GM19043 (cell line): ENCODE data around the gene CAPZB.

Source experiments
- ATAC-seq: cut with Tn5 transposase; IDR thresholded peaks from one replicate; pipeline ENCODE4 v1.9.1; 2021; ENCODE audit warnings: low read depth; ENCODE audit not compliant: unreplicated experiment

The CAPZB gene

DNA sequence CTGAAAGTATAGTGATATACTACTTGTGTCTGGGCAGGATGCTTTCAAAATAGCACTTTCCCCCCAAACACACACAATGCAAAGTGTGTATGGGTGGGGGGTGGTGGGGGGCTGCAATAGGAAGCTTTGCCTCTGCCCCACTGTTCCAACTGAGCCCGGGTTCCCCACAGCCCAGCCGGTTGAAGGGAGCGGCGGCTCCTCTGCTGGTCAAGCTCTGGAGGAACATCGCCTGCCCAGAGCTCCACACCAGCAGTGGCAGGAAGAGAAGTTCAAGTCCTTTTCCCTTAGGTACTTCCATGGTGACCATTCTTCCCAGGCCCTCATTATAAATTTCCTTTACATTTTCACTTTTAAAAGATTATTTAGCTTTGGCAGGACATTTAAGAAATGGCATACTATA is 74.9 kb downstream of the CAPZB start:
- ATAC-seq = no peak

DNA sequence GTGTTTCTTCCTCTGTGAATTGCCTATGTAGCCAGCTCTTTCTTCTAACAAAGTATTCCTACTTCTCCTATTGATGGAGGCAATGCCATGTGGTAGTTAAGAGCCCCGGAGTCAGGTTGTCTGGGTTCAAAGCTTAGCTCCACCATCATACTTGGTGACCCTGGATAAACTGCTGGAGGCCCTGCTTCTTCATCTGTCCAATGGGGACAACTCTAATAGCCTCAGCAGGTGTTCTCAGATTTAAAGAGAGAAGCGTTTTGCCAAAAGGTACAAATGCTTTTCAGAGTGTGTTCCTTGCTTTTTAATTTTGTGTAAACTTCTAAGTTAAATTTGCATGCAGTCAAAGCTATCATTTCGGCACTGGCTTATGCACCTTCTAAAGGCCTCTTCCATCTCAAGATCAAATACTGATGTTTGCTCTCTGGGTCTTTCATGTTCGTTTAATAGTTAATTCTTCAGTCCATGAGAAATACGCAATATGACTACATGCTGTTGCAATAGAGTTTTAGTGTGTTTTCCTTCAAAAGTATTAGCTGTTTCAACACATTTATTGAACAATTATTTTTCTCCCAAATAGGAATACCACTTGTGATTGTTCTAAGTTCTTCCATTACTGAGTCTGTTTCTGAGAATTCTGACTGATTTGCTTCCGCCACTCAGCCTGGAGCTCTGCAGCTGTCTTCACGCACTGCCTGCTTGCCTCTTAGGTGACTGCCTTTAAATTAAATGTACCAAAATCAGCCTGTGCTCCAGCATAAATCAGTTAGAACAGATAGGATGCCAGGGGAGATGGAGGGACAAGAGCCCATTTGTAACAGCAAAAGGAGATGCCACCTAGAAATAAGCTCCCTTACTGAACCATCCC is 75.6 kb downstream of the CAPZB start:
- no peak for ATAC-seq

DNA sequence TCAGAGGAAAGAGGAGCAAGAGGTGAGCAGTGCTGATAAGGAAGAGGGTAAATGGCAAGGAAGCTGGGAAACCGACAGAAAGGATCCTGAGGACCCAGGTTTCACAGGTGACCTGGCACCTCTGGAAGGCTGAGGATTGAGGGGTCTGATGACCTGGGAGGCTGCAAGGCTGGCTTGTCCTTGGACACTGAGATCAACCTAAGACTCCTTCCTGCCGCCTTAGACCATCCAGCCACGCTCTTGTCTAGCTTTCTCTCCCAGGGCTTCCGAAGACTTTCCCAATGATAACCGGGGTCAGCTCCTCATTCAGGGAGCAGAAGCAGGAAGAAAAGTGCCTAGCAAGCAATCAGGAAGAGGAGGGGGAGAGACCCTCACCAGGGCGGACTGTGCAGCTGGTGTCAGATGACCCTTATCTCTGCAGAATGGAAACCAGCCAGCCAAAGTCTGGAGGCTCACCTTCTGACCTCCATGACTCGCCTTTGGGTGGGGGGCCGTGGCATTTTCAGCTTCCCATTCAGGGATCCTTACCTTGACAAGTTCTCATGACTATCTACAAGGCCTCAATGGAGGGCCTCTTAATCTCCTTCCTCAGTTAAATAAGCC is 77.7 kb downstream of the CAPZB start:
- no peak for ATAC-seq

DNA sequence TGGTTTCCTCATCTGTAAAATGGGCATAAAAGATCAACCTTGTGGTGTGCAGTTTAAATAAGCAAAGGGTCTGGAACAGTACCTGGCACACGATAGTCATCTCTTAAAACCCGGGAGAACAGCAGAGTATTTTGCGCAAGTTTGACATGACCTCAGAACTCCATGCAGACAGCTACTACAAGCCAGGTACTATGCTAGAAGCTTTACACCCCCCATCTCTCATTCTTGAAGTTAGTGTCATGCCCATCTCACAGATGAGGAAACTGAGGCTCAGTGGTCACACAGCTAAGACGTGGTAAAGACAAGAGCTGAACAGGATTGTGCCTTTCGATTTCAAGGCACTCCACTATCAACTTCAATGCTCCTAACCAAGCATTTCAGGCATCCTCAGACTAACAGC is 78.7 kb downstream of the CAPZB start:
- no peak for ATAC-seq

DNA sequence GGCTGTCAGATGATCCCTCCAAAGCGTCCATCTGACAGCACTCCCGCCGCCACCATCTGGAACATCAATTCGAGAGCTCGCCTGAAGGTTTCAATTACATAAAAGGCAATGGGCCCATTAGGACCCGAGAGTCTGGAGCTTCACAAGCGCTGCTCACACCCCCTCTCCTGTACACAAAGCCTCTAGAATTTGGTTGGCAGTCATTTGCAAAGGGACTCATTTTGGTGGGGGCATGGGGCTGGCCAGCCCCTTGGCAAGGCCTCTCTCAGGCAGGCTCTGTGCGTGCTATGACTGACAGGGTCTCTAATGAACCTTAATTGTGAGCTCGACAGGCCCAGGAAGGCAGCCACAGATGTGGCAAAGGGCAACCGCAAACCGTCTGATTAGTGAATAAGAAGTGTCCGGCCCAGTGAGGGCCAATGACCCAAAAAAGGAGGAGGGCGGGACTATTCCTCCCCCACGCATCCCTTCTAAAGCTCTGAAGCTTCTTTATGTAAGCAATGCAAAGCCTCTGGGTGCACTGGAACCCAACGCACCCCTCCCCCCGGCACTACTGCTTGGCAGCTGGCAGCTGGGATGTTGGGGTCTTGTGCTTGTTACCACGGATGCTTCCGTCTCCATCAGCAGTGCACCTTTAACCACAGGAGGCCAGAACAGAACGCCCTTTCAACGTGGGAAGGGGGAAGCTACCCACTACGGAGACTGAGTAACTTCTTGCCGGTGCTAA is 79.4 kb downstream of the CAPZB start:
- ATAC-seq = no peak

DNA sequence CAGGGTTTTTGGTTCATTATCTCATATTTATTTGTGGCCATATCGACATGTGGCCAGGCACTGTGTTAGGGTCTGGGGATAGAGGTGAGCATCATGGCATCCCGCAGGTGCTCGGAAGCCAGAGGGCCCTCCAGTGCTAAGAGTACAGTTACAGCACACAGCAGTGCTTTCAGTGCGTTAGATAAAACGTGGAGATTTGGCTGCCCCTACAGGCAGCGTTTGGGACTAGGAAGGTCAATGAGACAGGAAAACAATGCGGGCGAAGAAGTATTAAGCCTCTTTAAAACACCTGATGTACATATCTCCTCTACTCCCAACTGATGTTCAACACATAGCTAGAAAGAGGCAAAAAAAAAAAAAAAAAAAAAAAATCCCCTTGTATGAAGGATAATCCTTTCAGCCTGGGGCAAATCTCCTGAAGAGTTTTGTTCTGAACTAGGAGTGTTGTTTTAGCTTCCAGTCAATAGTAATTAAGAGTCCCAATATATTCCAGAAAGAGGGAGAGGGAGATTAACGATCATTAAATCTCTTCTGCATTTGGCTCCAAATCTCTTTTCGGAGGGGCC is 80.1 kb downstream of the CAPZB start:
- no peak for ATAC-seq

DNA sequence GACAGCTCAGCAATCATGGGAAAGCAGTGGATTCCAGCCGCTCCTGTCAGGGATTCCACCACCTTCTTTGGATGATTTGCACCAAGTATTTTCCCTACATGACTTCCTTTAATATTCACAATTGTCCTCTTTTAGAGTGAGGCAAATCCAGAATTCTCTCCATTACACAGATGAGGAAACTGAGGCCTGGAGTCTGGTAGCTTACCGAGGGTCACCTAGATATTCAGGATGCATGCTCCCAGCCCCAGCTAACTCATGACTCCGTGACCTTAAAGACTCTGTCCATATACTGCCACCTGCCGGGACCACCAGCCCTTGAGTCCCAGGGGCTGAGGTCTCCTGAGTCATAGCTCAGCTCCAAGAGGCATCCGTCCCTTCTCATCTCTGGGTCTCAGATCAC is 80.6 kb downstream of the CAPZB start:
- ATAC-seq = no peak

DNA sequence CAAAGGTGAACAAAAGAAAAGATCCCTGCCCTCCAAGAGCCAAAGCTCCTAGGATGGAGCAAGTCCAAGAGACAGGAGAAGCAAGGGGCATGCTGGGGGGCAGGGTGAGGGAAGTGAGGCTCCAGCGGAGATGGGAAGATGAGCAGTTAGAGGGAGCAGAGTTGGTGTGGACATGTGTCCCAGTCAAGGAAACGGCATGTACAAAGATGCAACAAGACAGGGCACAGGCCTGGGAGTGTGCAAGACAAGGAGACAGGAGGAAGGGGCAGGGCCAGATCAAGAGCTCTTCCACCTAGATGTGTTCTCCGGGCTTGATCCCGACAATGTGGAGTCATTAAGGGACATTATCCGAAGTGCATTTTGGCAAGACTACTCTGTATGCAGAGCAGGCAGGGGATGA is 82.1 kb downstream of the CAPZB start:
- ATAC-seq = no peak

DNA sequence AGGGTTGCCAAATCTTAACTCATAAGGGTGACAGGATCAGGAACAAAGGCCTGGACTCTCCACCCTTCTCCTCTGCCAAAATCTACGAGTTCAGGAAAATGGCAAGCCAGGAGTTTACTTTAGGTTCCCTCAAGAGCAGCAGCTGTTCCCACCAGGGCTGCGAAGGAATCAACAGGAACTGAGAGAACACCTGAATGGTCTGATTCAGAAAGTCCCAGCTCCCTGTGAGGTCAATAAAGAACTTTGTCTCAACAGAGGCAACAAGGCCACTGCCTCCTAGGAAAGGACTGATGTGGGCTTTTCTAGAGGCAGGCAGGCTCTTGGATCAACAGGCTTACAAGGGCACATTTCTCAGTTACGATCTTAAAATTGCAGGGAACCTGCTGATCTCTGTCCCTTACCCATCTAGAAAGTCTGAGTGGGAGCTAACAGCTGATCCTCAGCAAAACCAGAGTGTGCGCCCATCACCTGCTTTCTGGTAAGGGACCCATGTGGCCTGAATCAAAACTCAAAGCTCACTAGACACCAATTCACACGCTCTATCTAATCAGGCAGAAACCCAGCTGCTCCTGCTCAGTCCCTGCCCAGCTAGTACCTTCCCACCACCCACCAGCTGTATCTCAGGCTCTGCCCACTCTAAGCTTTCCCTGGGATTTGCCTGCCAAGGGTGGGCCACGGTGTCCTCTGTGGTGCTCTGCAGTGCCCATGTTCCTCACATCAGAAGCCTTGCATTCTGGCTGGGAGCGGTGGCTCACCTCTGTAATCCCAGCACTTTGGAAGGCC is 83.1 kb downstream of the CAPZB start:
- no peak for ATAC-seq

DNA sequence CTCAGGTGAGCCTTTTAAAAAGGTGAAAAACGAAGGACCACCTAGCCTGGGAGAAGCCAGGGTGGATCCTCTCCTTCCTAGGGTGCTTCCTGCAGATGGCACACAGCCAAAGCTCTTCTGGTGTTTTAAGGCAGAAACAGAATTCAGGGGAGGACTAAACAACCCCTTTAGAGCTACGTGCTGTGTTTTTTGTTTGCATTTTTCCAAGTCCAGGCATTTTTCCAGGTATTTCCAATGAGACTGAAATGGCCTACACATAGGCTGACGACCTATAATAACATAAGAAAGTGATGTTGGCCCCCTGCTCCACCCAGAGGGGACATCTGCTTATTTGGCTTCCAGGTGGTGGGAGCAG is 83.8 kb downstream of the CAPZB start:
- no peak for ATAC-seq

DNA sequence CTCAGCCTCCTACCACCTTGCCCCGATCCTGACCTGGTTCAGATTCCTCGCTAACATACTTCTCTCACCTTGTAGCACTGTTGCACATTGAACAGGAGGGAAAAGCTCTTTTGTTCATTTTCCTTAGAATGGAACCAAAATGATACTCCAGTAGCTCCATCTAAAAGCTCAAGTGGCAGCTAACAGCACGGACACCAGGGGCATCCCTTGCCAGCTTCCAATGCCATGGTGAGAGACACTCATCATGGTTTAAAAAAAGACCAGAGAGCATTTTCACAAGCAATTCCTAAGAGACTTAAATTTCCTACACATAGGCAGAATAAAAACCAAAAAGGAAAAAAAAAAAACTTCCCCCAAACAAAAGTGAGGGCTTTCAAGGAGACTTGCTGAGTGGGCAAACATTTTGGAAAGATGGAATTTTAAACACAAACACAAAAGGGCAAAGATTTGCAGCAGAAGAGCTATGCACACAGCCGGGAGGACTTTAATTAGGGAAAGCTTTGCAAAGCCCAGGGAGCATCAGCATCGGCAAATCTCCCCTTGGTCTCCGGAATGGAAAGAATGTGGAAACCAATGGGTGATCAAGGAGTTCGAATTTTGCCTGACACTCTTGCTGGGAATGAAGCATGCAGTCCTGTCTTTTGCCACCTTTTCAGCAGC is 84.3 kb downstream of the CAPZB start:
- no peak for ATAC-seq

DNA sequence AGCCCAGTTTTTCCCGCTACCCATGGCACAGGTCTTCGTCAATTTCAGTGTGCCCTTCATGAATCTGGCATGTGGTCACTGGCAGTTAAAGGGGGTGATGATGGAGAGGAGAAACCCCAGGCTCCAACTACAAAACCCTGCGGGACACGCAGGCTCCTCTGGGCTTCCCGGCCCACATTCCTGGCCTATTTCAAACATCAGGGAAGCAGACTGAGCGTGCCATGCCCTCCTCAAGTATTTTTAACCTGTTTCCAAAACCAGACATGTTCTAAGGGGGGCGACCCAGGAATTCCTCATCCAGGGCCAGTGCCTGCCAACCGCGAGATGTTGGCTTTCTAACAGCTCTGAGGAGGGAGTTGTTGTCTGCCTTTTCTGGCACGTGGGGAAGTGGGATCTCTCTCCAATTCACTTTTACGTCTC is 85.1 kb downstream of the CAPZB start:
- no peak for ATAC-seq

DNA sequence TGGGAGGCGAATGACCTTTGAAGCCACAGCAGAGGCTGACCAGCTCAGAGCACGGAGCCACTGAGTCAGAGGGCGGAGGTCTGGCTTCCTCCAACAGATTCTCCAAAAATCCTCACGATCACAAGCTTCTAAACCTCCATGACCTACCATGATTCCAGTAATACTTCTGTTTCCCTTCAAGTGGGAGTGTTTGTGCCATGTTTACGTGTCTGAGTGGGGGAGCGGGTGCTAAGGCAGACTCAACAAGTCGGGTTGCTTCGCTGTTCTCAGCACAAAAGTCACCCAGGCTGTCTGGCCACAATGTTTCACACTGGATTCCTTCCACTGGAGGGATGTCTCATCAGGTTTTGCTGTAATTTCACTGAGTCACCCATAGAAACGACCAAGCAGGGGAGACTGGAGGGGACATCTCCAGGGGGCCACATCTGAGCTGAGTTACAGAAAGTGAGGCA is 87.0 kb downstream of the CAPZB start:
- ATAC-seq = no peak

DNA sequence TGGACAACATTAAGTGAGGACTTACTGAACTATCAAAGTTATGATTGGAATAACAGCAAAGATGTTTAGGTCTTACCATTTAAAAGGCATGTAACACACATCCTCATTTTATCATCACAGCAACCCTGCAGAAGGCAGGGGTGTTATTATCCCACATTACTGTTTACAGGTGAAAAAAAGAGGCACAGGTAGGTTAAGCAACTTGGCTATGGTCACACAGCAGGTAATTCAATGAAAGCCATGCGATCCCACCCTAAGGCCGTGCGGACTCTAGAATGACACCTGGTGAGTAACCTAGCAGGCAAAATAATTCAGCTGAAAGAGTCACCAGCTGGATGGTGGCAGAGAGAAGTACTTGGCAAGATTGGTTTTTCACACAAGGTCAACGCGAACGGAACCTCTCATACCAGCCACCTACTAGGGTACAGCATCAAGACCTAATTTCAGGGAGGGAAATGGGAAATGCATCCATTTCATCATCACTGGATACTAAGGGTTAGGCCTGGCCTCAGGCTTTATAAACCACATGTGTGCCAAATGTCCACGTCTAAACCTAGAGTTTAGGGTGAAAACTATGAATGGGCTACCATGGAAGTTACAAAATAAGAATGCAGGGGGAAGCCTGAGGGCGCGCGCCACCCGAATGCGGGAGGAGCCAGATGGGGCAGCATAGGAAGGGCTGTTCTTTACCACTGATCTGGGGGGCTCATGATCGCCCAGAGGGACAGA is 88.0 kb downstream of the CAPZB start:
- no peak for ATAC-seq

DNA sequence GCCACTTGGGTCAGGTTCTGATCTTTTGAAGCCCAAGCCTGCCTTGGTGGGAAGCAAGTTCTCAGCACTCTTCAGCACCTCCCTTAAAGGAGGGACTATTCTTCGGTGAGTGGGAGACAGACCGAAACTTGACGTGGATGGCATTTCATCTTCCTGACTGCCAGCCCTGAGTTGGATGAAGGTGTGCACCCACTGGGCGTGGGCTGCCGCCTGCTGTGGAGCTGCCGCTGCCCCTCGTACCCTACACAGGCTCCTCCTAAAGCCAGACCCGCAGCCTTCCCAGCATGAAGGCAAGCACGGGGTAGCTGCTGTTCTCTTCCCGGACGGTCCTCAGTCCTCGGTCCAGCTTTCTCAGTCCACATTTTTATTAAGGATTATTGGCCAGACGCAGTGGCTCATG is 89.1 kb downstream of the CAPZB start:
- ATAC-seq = no peak

DNA sequence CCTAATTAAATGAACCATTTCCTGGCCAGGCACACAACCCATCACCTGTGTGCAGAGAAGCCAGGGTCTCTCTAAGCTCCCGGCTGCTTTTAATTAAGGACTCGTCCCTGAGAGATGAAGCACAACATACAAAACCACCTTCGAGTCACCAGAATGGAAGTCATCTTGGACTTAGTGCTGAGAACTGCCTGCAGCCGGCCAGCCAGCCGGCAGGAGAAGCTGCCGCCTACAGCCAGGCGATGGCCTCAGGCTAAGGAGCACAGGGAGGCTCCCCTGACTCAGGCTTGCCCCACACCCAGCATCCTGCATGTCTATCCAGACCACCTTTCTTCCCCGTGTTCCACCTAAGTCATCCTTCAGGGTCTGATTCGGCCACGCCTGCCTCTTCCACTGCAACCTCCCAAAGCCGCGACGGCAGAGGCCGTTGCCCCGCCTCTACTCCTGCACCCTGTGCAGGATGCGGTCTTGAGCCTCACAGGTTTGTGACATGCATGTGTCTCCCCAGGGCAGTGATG is 89.6 kb downstream of the CAPZB start:
- ATAC-seq = no peak

DNA sequence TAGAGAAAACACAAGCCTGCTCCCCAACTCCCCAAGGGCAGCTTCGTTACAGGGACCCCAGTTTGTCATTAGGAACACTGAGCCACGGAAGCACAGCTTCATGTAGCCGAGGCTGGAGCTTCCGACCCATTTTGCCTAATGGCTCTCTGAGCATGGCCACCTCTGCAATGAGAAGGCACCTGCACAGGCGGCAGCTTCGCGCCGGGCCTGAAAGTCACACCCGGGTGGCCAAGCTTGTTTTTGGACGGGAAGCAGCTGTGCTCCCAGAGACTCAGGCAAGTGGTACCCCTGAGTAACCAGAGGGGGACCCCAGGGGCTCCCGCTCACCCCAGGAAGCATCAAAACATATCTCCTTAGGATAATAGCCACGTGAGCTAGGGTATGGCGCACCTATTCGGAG is 92.3 kb downstream of the CAPZB start:
- no peak for ATAC-seq

DNA sequence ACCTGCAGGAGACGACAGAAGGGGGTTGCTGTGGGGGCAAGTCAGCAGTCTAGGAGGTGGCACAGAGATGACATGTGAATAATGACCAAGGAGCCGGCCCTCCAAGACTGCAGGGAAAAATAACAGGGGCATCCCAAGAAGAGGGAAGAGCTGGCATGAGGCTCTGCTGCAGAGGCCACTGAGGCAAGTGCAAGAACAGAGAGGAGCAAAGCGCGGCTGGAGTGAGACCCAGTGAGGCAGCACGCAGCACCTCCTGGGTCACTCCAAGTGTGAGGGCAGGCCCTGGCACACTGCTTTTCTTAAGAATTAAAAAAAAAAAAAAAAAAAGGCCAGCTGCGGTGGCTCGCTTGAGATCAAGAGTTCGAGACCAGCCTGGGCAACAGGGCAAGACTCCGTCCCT is 93.1 kb downstream of the CAPZB start:
- no peak for ATAC-seq

DNA sequence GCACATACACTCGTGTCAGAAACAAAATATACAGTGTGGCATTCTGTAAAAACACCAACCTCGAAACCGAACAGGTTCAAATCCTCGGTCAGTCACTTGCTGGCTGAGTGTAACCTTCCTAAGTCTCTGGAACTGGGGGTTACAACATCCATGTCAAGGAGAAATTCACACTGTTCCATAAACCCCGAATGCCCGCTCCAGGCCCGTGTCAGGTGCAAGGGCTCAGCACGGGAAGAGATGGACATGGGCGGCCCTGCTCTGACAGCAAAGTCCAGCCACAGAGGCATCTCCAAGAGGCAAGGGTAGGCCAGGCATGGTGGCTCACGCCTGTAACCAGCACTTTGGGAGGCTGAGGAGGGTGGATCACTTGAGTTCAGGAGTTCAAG is 93.8 kb downstream of the CAPZB start:
- ATAC-seq = no peak
